Chondrocyte (in vitro differentiated cells): ENCODE results near the gene KLHDC7A. TPM values are rescaled to one million over a fixed set of nuclear protein-coding genes. Genes with fewer than 3 reads are reported as not detected.

Source experiments
- DNase-seq: peaks from one replicate; pipeline ENCODE4 v3.0.0; 2021; ENCODE audit warnings: mixed read lengths, low spot score
- H3K27ac Mint-ChIP-seq: one replicate; pipeline ENCODE4 v1.8.0; 2021; ENCODE audit warnings: mild to moderate bottlenecking, moderate library complexity, mixed read lengths; ENCODE audit not compliant: unreplicated experiment
- H3K27me3 Mint-ChIP-seq: 2 replicates; pipeline ENCODE4 v1.8.0; 2021; ENCODE audit warnings: low read depth, mixed read lengths
- H3K36me3 Mint-ChIP-seq: 2 replicates; pipeline ENCODE4 v1.8.0; 2021; ENCODE audit warnings: low read depth, mixed read lengths
- H3K4me1 Mint-ChIP-seq: 2 replicates; pipeline ENCODE4 v1.8.0; 2021; ENCODE audit warnings: low read depth, mild to moderate bottlenecking, mixed read lengths
- H3K4me3 Mint-ChIP-seq: one replicate; pipeline ENCODE4 v1.8.0; 2021; ENCODE audit warnings: mild to moderate bottlenecking, moderate library complexity, mixed read lengths; ENCODE audit not compliant: unreplicated experiment
- H3K9me3 Mint-ChIP-seq: 2 replicates; pipeline ENCODE4 v1.8.0; 2021; ENCODE audit warnings: low read depth, mixed read lengths
- total RNA-seq: library from RNA; stranded (reverse); gene quantifications from 3 replicates; pipeline ENCODE4 v1.2.1, GENCODE V29; 2021
- TF ChIP-seq, protein P1 (sequence below): fragments of 200-600 bp; sonication (generic); IDR thresholded peaks from 2 replicates; pipeline ENCODE4 v1.5.0; 2021; ENCODE audit warnings: antibody characterized with exemption, mild to moderate bottlenecking, moderate library complexity

The KLHDC7A gene
- total RNA-seq, 1 donor from 2014 or later: 0.07 TPM

DNA sequence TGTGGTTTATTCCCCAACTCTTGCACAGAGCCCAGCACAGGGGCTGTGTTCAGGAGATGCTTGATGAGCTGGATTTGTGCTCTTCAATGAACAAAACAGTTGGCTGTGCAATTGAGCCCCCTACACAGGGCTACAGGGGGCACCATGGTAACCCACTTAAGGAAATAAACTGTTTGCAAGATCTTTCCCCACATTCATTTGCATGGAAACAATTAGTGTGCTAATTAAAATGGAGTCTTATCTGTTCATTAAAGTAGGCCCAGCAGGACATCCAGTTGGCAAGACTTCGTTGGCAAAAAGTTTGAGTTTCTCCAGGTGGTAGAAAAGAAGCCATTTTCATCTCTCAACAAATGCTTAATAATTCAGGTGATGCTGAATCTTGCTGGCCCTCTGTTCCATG is 15.3 kb downstream of the KLHDC7A start:
- Mint-ChIP-seq H3K36me3 (no peaks in the 10 kb centered on the region), H3K27me3 (peaks cover 10% of the 10 kb centered on the region), H3K27ac (no peak overlapping the region), H3K4me3 (no peak overlapping the region), H3K9me3 (no peaks in the 10 kb centered on the region), H3K4me1 (no peaks in the 10 kb centered on the region)
- DNase-seq: no peak
- TF ChIP-seq, protein P1, sequence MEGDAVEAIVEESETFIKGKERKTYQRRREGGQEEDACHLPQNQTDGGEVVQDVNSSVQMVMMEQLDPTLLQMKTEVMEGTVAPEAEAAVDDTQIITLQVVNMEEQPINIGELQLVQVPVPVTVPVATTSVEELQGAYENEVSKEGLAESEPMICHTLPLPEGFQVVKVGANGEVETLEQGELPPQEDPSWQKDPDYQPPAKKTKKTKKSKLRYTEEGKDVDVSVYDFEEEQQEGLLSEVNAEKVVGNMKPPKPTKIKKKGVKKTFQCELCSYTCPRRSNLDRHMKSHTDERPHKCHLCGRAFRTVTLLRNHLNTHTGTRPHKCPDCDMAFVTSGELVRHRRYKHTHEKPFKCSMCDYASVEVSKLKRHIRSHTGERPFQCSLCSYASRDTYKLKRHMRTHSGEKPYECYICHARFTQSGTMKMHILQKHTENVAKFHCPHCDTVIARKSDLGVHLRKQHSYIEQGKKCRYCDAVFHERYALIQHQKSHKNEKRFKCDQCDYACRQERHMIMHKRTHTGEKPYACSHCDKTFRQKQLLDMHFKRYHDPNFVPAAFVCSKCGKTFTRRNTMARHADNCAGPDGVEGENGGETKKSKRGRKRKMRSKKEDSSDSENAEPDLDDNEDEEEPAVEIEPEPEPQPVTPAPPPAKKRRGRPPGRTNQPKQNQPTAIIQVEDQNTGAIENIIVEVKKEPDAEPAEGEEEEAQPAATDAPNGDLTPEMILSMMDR: no peak

DNA sequence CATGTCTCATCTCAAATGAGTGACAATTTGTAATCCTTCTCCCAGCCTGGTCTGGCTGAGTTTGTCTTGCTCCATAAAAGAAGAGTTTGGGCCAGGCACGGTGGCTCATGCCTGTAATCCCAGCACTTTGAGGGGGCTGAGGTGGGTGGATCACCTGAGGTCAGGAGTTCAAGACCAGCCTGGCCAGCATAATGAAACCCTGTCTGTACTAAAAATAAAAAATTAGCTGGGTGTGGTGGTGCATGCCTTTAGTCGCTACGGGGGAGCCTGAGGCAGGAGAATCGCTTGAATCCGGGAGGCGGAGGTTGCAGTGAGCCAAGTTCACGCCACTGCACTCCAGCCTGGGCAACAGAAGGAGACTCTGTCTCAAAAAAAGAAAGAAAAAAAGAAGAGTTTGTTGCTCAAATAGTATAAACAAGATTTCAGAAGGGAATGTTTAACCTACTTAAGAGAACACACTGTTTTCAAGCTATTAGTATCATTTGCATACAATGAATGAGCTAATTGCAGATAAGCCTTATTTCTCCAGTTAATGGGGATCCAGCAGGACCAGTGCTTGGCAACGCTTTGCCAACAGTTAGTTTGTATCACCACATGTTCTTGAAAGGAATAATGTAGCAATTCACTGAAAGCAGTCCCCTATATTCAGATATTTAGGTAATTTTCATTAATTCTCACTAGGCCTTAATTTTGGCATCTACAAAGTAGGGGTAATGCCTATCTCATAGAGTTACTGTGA is 15.9 kb downstream of the KLHDC7A start:
- H3K4me3 Mint-ChIP-seq: no peak overlapping the region
- H3K9me3 Mint-ChIP-seq: no peaks in the 10 kb centered on the region
- H3K27me3 Mint-ChIP-seq: peaks cover 7% of the 10 kb centered on the region
- H3K4me1 Mint-ChIP-seq: no peaks in the 10 kb centered on the region
- no peaks in the 10 kb centered on the region for H3K36me3 Mint-ChIP-seq
- no peak for DNase-seq
- H3K27ac Mint-ChIP-seq: no peak overlapping the region
- TF ChIP-seq, protein P1: no peak

DNA sequence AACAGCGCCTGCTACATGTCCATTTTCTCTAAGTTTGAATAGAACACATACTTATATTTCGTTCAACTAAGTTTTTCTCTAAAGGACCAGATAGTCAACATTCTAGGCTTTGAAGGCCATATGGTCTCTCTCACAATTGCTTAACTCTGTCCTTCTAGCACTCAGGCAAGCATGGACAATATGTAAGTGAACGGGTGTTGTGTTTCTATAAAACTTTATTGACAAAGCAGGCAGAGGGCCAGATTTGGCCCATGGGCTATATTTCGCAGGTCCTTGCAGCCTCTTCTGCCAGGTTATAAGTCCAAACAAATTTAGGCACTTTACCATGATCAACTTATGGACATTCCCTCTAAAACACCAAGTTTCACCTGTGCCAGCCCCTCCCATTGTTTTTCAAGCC is 21.1 kb downstream of the KLHDC7A start:
- no peaks in the 10 kb centered on the region for H3K4me1 Mint-ChIP-seq
- no peak for DNase-seq
- no peak overlapping the region for H3K27ac Mint-ChIP-seq
- H3K9me3 Mint-ChIP-seq: peaks cover 9% of the 10 kb centered on the region
- TF ChIP-seq, protein P1: no peak
- H3K4me3 Mint-ChIP-seq: no peak overlapping the region
- H3K36me3 Mint-ChIP-seq: no peaks in the 10 kb centered on the region
- H3K27me3 Mint-ChIP-seq: peaks cover 2% of the 10 kb centered on the region

DNA sequence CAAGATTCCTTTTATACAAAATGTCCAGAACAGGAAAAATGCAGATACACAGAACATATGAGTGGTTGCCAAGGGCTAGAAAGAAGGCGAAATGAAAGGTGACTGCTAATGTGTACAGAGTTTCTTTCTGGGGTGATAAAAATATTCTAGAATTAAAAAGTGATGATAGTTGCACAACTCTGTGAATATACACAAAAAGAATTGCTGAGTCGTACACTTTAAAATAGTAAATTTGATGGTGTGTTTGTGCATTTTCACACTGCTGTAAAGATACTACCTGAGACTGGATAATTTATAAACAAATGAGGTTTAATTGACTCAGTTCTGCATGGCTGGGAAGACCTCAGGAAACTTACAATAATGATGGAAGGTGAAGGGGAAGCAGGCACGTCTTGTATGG is 23.9 kb downstream of the KLHDC7A start:
- Mint-ChIP-seq H3K36me3 (no peaks in the 10 kb centered on the region), H3K9me3 (peaks cover 15% of the 10 kb centered on the region), H3K4me1 (no peaks in the 10 kb centered on the region), H3K4me3 (no peak overlapping the region), H3K27ac (no peak overlapping the region), H3K27me3 (peaks cover 2% of the 10 kb centered on the region)
- DNase-seq: no peak
- TF ChIP-seq, protein P1: no peak

DNA sequence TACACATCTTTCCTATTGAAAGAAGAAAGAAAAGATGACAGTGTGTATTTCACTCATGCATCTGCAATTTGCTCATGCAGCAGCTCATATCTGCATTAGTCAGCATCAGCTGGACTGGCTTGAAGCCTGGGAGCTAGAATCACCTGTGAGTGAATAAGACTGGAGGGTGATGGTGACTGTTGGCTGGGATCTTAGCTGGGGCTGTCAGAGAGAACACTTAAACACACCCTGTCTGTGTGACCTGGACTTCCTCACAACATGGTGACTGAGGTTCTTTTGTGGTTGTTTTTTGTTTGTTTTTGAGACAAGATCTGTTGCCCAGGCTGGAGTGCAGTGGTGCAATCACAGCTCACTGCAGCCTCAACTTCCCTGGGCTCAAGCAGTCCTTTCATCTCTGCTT is 24.9 kb downstream of the KLHDC7A start:
- TF ChIP-seq, protein P1: no peak
- DNase-seq: no peak
- Mint-ChIP-seq H3K27ac (no peak overlapping the region), H3K27me3 (peaks cover 2% of the 10 kb centered on the region), H3K4me1 (no peaks in the 10 kb centered on the region), H3K9me3 (peaks cover 15% of the 10 kb centered on the region), H3K36me3 (no peaks in the 10 kb centered on the region), H3K4me3 (no peak overlapping the region)
